ENCODE measurements around the gene PARVB. TPM values are rescaled to one million over a fixed set of nuclear protein-coding genes. Genes with fewer than 3 reads are reported as not detected.

The PARVB gene
- polyA plus RNA-seq, 1 donor (not counting 4 experiments of a cell fraction or from before 2014, with no cell fraction given) = 10.5 TPM

- dilution Hi-C loops (cut with MboI; ENCODE audit: extremely low pct_ligation_motif_present, low sequenced_read_pairs) = no loop called here
These were observed 27.3 kb downstream of the PARVB start for GRCh38 chr22:44051358-44051757.

GRCh38 chr22:44051961-44052360 lies 27.9 kb downstream of the PARVB start:
- dilution Hi-C loops (cut with MboI; ENCODE audit: extremely low pct_ligation_motif_present, low sequenced_read_pairs) = no loop called here
- H3K79me2 ChIP-seq (ENCODE audit: control insufficient read depth, insufficient read depth, low read length) = no peaks in the 10 kb centered on the region
- no peaks in the 10 kb centered on the region for H3K27me3 ChIP-seq (ENCODE audit: control insufficient read depth, extremely low read depth, insufficient read depth, low read length)
- H3K4me1 ChIP-seq (ENCODE audit: control insufficient read depth, extremely low read depth, insufficient read depth, low read length) = no peaks in the 10 kb centered on the region
- FAIRE-seq (no peak), DNase-seq (ENCODE audit: low read depth, low spot score) (no peak)
- H3K4me3 ChIP-seq (ENCODE audit: control insufficient read depth in 2 of 3, extremely low read depth in 1 of 3, insufficient read depth in 2 of 3, low read depth in 1 of 3, low read length in 3 of 3) = no peak overlapping the region
- no peak overlapping the region for H3K4me2 ChIP-seq (ENCODE audit: control insufficient read depth, extremely low read depth, insufficient read depth, low read depth, low read length)
- no peak overlapping the region for H3K9ac ChIP-seq (ENCODE audit: control insufficient read depth, extremely low read depth, insufficient read depth, low read length)
- no peaks in the 10 kb centered on the region for H4K20me1 ChIP-seq (ENCODE audit: control insufficient read depth, extremely low read depth, insufficient read depth, low read length)
- no peak overlapping the region for H3K27ac ChIP-seq (ENCODE audit: control insufficient read depth, insufficient read depth, low read length)
- H3K36me3 ChIP-seq (ENCODE audit: control insufficient read depth in 2 of 2, extremely low read depth in 1 of 2, insufficient read depth in 2 of 2, low read length in 2 of 2) = no peaks in the 10 kb centered on the region
- no peaks in the 10 kb centered on the region for H3K9me1 ChIP-seq (ENCODE audit: control insufficient read depth, extremely low read depth, insufficient read depth, low read length)
- H3K9me3 ChIP-seq (ENCODE audit: control insufficient read depth, low read depth, low read length) = no peaks in the 10 kb centered on the region
- H2AFZ ChIP-seq (ENCODE audit: control insufficient read depth, low read length) = no peak overlapping the region
- TF ChIP-seq EZH2 (IDR thresholded peaks at IDR 0.05; ENCODE audit: low read length) (no peak), CTCF (optimal IDR thresholded peaks at IDR 0.05 in 1 of 3, IDR thresholded peaks at IDR 0.05 in 1 of 3, conservative IDR thresholded peaks at IDR 0.05 in 1 of 3; ENCODE audit: extremely low read depth in 1 of 3, insufficient read depth in 2 of 3, low read length in 3 of 3) (no peak)

More at GRCh38 chr22:44051358-44051757, 27.3 kb downstream of the PARVB start:
- H2AFZ ChIP-seq (ENCODE audit: control insufficient read depth, low read length) = no peak overlapping the region
- H3K4me2 ChIP-seq (ENCODE audit: control insufficient read depth, extremely low read depth, insufficient read depth, low read depth, low read length) = no peak overlapping the region
- no peaks in the 10 kb centered on the region for H3K79me2 ChIP-seq (ENCODE audit: control insufficient read depth, insufficient read depth, low read length)
- H3K4me3 ChIP-seq (ENCODE audit: control insufficient read depth in 2 of 3, extremely low read depth in 1 of 3, insufficient read depth in 2 of 3, low read depth in 1 of 3, low read length in 3 of 3) = no peak overlapping the region
- H3K4me1 ChIP-seq (ENCODE audit: control insufficient read depth, extremely low read depth, insufficient read depth, low read length) = no peaks in the 10 kb centered on the region
- H3K27ac ChIP-seq (ENCODE audit: control insufficient read depth, insufficient read depth, low read length) = no peak overlapping the region
- H3K36me3 ChIP-seq (ENCODE audit: control insufficient read depth in 2 of 2, extremely low read depth in 1 of 2, insufficient read depth in 2 of 2, low read length in 2 of 2) = no peaks in the 10 kb centered on the region
- no peak overlapping the region for H3K9ac ChIP-seq (ENCODE audit: control insufficient read depth, extremely low read depth, insufficient read depth, low read length)
- TF ChIP-seq CTCF (optimal IDR thresholded peaks at IDR 0.05 in 1 of 3, IDR thresholded peaks at IDR 0.05 in 1 of 3, conservative IDR thresholded peaks at IDR 0.05 in 1 of 3; ENCODE audit: extremely low read depth in 1 of 3, insufficient read depth in 2 of 3, low read length in 3 of 3) = no peak
- TF ChIP-seq EZH2 (IDR thresholded peaks at IDR 0.05; ENCODE audit: low read length) = no peak
- no peaks in the 10 kb centered on the region for H3K27me3 ChIP-seq (ENCODE audit: control insufficient read depth, extremely low read depth, insufficient read depth, low read length)
- FAIRE-seq = no peak
- H4K20me1 ChIP-seq (ENCODE audit: control insufficient read depth, extremely low read depth, insufficient read depth, low read length) = no peaks in the 10 kb centered on the region
- no peak for DNase-seq (ENCODE audit: low read depth, low spot score)
- H3K9me1 ChIP-seq (ENCODE audit: control insufficient read depth, extremely low read depth, insufficient read depth, low read length) = no peaks in the 10 kb centered on the region
- H3K9me3 ChIP-seq (ENCODE audit: control insufficient read depth, low read depth, low read length) = no peaks in the 10 kb centered on the region
